ELR (cell line): ENCODE measurements around the gene APP.
"Not testable (repeated sequence)": the region's sequence is repeated elsewhere in the genome, so short reads cannot be mapped to it uniquely, and the experiment has no call there.

ENCODE experiments used
- DNase-seq: peaks from one replicate; pipeline ENCODE4 v3.0.0-alpha.2; 2015; ENCODE audit warnings: low read depth

The APP gene

GRCh38 chr21:26098772-26099397 lies 71.7 kb downstream of the APP start:
- DNase-seq = no peak

GRCh38 chr21:26097475-26097874 lies 73.1 kb downstream of the APP start:
- DNase-seq = no peak

- no peak for DNase-seq
Observed at GRCh38 chr21:26096494-26097371, 73.8 kb downstream of the APP start.

GRCh38 chr21:26095131-26095530 lies 75.4 kb downstream of the APP start:
- DNase-seq = no peak

- peak; percentile 70 for DNase-seq
Observed at GRCh38 chr21:26093122-26093521, 77.4 kb downstream of the APP start.

- peak; percentile 26 for DNase-seq
Observed at GRCh38 chr21:26091480-26092018, 79.0 kb downstream of the APP start.

- no peak for DNase-seq
Observed at GRCh38 chr21:26089730-26090129, 80.8 kb downstream of the APP start.

- DNase-seq = no peak
Observed at GRCh38 chr21:26087223-26087918, 83.2 kb downstream of the APP start.

GRCh38 chr21:26085882-26086281 lies 84.7 kb downstream of the APP start:
- no peak for DNase-seq

GRCh38 chr21:26085127-26085526 lies 85.4 kb downstream of the APP start:
- no peak for DNase-seq

GRCh38 chr21:26082549-26082948 lies 88.0 kb downstream of the APP start:
- no peak for DNase-seq

- DNase-seq = not testable (repeated sequence)
Observed at GRCh38 chr21:26081175-26081760, 89.3 kb downstream of the APP start.

GRCh38 chr21:26080211-26080610 lies 90.4 kb downstream of the APP start:
- no peak for DNase-seq

- DNase-seq = peak; percentile 65
Observed at GRCh38 chr21:26079366-26079765, 91.2 kb downstream of the APP start.

- DNase-seq = no peak
Observed at GRCh38 chr21:26077521-26077920, 93.0 kb downstream of the APP start.

GRCh38 chr21:26072666-26073615 lies 97.6 kb downstream of the APP start:
- peak; percentile 78 for DNase-seq

GRCh38 chr21:26070822-26071425 lies 99.6 kb downstream of the APP start:
- peak; percentile 48 for DNase-seq

- no peak for DNase-seq
Observed at GRCh38 chr21:26070121-26070520, 100.4 kb downstream of the APP start.

GRCh38 chr21:26068776-26069175 lies 101.8 kb downstream of the APP start:
- DNase-seq = no peak

- no peak for DNase-seq
Observed at GRCh38 chr21:26067836-26068594, 102.6 kb downstream of the APP start.
